ENCODE results near the gene GNA14.
"Not testable (repeated sequence)": the region's sequence is repeated elsewhere in the genome, so short reads cannot be mapped to it uniquely, and the experiment has no call there.

The GNA14 gene

GRCh38 chr9:77489405-77490163, 158.5 kb downstream of the GNA14 start:
- not testable (repeated sequence) for DNase-seq (ENCODE audit: low read depth)

- DNase-seq (ENCODE audit: low read depth): no peak
These were observed 159.5 kb downstream of the GNA14 start for GRCh38 chr9:77488439-77489126.

- no peak for DNase-seq (ENCODE audit: low read depth)
These were observed 161.2 kb downstream of the GNA14 start for GRCh38 chr9:77486968-77487367.

DNA sequence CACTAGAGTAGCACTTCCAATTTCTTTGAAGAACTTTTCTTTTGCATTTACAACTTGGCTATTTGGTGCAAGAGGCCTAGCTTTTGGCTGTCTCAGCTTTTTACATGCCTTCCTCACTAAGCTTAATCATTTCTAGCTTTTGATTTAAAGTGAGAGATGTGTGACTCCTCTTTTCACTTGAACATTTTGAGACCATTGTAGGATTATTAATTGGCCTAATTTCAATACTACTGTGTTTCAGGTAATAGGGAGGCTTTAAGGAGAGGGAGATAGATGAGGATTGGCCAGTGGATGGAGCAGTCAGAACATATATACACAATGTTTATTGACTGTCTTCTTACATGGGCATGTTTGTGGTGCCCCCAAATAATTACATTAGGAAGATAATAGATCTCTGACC, 161.7 kb downstream of the GNA14 start:
- DNase-seq (ENCODE audit: low read depth): no peak

- no peak for DNase-seq (ENCODE audit: low read depth)
These were observed 172.3 kb downstream of the GNA14 start for GRCh38 chr9:77475641-77476473.

DNA sequence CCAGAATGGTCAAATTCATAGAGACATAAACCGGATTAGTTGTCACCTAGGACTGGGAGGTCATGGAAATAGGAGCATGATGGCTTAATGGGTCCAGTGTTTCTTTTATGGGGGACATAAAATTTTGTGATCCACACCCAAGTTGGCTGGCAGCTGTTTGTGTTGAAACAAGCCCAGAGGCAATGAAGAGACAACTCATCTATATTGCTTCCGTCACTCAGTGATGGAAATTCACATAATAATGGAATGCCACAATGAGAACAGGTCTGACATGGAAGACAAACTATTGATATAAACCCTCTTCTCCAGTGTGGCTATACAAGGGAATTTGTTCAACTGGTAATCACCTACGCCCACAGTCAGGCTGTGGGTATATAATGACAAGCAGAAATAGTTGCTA, 173.2 kb downstream of the GNA14 start:
- no peak for DNase-seq (ENCODE audit: low read depth)

GRCh38 chr9:77472646-77473045, 175.5 kb downstream of the GNA14 start:
- DNase-seq (ENCODE audit: low read depth): no peak

- DNase-seq (ENCODE audit: low read depth): no peak
These were observed 176.6 kb downstream of the GNA14 start for GRCh38 chr9:77471572-77471971.

- no peak for DNase-seq (ENCODE audit: low read depth)
These were observed 178.4 kb downstream of the GNA14 start for GRCh38 chr9:77469515-77470231.

DNA sequence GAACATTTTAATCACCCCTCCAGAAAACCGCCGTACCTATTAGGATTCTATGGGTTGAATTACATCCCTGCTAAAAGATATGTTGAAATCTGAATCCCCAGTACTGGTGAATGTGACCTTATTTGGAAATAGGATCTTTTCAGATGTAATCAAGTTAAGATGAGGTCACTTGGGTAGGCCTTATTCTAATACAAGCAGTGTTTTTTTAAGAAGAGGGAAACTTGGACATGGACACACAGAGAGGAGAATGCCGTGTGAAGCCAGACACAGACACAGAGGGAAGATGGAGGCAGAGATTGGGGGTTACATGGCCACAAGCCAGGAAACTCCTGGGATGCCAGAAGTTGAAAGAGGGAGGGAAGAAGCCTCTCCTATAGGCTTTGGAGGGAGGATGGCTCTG, 183.5 kb downstream of the GNA14 start:
- DNase-seq (ENCODE audit: low read depth): no peak

DNA sequence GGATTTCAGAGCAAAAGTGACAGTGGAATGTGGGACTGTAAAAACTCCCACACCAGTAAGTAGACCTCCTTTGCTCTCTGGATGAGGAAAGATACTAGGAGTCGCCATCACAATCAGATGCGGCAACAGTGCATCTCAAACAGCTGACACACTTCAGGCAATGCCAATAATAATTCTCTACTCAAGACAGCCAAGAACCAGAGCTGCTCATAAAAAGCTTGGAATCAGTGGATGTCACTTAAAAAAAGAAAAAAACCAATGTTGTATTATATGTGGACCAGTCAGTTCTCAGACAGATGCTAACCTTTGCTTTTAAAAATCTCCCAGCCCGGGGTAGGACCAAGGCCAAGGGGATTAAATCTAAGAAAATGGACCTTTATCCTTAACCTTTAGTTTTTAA, 185.0 kb downstream of the GNA14 start:
- DNase-seq (ENCODE audit: low read depth): no peak

DNA sequence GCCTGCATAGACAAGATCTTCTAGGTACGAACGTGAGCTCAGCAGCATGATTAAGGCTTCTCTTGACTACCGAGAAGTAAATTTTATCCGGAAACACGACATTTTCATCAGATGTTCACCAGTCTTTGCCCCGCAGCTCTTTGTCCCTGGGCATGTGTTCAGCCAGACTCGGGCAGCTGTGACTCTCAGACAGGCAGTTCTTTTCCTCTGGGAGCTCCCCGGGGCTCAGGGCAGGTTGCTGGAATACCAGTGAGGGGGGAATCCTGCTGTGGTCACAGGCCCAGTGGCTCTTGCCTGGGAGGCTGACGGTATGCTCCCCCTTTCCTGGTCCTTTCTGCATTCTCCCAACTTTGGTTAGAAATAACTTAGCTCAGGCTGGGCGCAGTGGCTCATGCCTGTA, 186.1 kb downstream of the GNA14 start:
- no peak for DNase-seq (ENCODE audit: low read depth)

DNA sequence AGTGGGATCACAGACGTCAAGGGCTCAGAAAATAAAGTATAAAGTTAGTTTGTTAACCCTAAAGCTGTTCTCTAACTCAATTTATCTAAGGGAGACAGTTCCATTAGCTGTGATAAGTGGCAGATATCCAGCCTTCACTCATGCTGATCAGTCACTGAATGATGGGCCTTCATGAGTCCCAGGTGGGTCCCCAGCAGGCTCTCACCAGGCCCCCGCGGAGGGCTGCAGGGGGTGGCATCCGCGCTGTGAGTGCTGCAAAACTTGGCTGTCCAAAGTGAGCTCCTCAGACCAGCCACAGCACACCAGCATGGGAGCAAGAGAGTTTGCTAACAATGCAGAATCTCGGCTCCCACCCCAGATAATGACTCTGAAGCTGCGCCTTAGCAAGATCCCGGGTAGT, 187.2 kb downstream of the GNA14 start:
- no peak for DNase-seq (ENCODE audit: low read depth)

- peak; percentile 10 for DNase-seq (ENCODE audit: low read depth)
These were observed 190.1 kb downstream of the GNA14 start for GRCh38 chr9:77457916-77458592.

GRCh38 chr9:77456829-77457437, 191.2 kb downstream of the GNA14 start:
- peak; percentile 70 for DNase-seq (ENCODE audit: low read depth)

- no peak for DNase-seq (ENCODE audit: low read depth)
These were observed 192.7 kb downstream of the GNA14 start for GRCh38 chr9:77455312-77455927.

DNA sequence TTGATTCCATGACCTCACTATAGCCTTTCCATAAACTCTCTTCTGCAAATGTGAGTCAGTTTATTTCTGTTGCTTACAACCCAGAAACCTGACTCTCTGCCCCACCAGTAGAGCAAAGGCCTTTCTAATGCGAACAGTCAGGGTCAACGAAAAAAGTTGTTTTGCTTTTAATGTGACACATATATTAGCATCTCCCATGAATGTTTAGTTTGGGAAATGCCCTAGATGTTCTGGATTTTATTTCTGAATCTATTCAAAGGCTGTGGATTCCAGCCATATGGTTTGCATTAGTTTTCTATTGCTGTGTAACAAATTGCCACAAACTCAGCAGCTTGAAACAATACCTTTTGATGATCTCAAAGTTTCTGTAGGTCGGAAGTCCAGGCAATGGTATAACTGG, 193.5 kb downstream of the GNA14 start:
- no peak for DNase-seq (ENCODE audit: low read depth)

- no peak for DNase-seq (ENCODE audit: low read depth)
These were observed 194.1 kb downstream of the GNA14 start for GRCh38 chr9:77453825-77454647.

- no peak for DNase-seq (ENCODE audit: low read depth)
These were observed 196.6 kb downstream of the GNA14 start for GRCh38 chr9:77451507-77451906.

DNA sequence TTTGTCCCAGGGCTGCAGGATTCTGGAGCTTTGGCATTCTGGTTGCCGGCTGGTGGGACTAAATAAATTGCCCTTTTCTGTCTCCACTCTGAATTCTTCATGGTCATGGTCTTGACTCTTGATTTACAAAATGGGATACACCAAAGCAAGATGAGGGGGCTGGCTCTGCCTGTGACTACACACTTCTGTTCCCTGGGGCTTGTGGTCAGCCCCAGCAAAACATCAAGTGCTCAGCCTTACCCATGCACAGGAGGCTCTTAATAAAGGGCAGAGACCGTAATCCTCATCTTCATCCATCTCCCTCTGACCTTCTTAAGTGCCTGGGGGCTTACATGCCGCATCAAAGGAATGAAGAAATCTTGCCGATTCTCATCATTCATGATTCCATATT, 198.0 kb downstream of the GNA14 start:
- no peak for DNase-seq (ENCODE audit: low read depth)

Measured in activated gamma-delta T cell treated with anti-CD3 and anti-CD28 coated beads, Interleukin-2, amount 50 U/mL, for 16 hours (primary cell).